ENCODE measurements around the gene QSOX1.

Gene QSOX1

DNA sequence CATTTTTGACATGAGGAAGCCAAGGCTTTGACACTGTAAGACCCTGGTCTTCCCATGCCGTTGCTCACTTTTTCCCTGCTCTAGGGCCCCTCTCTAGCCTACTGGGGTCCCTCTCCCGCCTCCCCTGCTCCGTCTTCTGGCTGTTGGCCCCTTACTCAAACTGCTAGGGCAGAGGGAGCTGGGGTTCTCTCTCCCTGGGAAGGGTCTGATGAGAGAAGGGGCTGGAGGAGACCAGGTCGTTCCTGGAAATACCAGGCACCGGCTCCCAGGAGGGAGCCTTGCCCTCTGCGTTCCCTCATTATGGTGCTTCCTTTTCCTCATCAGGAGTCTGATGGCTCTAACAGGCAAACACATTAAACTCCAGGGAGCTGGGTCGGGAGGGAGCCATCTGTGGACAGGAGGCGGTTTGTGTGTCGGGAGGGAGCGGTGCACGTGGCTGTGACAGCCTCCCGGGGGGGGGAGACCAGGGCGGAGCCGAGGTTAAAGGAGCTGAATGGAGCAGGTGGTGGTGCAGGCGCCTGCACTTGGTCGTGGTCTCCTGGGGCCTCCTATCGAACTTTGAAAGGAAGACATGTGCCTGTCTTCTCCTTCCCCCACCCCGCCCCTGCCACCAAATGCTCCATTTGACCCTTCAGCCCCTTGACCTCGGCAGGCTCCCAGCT, 40.0 kb downstream of the QSOX1 start:
- TF ChIP-seq, protein P1, sequence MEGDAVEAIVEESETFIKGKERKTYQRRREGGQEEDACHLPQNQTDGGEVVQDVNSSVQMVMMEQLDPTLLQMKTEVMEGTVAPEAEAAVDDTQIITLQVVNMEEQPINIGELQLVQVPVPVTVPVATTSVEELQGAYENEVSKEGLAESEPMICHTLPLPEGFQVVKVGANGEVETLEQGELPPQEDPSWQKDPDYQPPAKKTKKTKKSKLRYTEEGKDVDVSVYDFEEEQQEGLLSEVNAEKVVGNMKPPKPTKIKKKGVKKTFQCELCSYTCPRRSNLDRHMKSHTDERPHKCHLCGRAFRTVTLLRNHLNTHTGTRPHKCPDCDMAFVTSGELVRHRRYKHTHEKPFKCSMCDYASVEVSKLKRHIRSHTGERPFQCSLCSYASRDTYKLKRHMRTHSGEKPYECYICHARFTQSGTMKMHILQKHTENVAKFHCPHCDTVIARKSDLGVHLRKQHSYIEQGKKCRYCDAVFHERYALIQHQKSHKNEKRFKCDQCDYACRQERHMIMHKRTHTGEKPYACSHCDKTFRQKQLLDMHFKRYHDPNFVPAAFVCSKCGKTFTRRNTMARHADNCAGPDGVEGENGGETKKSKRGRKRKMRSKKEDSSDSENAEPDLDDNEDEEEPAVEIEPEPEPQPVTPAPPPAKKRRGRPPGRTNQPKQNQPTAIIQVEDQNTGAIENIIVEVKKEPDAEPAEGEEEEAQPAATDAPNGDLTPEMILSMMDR (IDR thresholded peaks at IDR 0.05), result no peak
- DNase-seq (ENCODE audit: low spot score), result no peak
- Histone ChIP-seq H3K27ac (no peak overlapping the region), H3K4me3 (no peak overlapping the region)

DNA sequence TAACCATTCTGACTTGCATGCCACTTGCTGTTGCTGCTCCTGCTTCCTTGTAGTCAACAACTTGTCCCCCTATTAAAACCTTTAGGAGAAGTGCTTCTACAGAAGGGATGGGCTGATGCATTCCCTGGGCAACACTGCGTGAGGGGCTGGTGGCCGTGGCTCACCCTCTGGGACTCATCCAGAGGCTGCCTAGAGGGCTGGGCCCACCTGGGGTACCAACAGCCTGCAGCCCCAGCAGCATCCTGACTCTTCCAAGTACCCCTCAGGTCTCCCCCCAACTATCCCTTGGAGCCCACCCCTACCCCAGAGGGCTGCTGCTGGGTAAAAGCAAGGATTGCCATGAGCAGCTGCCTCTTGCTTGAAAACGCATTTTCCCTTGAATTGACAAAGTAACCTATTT, 40.7 kb downstream of the QSOX1 start:
- DNase-seq (ENCODE audit: low spot score), result no peak
- no peak overlapping the region for H3K27ac ChIP-seq
- no peak overlapping the region for H3K4me3 ChIP-seq
- TF ChIP-seq, protein P1 (IDR thresholded peaks at IDR 0.05), result no peak

DNA sequence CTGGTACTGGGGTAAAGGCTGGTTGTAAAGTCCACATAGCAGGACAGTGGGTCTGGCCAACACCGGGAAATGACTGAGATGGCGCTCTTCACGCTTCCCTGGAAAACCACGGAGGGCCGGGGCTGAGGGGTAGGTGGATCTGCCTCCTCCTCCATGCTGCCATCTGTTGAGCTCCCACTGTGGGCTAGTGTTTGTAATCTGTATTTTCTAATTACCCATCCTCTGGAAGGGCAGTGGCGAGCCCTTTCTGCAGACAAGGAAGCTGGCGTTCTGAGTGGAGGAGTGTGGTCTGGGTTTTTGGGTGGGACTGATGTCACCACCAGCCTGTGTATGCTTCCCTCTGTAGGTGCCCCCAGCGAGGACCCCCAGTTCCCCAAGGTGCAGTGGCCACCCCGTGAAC, 41.2 kb downstream of the QSOX1 start:
- TF ChIP-seq, protein P1 (IDR thresholded peaks at IDR 0.05), result no peak

DNA sequence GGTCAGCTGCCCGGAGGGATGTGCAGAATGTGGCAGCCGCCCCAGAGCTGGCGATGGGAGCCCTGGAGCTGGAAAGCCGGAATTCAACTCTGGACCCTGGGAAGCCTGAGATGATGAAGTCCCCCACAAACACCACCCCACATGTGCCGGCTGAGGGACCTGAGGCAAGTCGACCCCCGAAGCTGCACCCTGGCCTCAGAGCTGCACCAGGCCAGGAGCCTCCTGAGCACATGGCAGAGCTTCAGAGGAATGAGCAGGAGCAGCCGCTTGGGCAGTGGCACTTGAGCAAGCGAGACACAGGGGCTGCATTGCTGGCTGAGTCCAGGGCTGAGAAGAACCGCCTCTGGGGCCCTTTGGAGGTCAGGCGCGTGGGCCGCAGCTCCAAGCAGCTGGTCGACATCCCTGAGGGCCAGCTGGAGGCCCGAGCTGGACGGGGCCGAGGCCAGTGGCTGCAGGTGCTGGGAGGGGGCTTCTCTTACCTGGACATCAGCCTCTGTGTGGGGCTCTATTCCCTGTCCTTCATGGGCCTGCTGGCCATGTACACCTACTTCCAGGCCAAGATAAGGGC, 41.9 kb downstream of the QSOX1 start:
- no peak for DNase-seq (ENCODE audit: low spot score)
- TF ChIP-seq, protein P1 (IDR thresholded peaks at IDR 0.05), result no peak
- Histone ChIP-seq H3K4me3 (no peak overlapping the region), H3K27ac (no peak overlapping the region)

More for the DNA sequence above, 41.2 kb downstream of the QSOX1 start:
- Histone ChIP-seq H3K4me3 (no peak overlapping the region), H3K27ac (no peak overlapping the region)
- DNase-seq (ENCODE audit: low spot score), result no peak

DNA sequence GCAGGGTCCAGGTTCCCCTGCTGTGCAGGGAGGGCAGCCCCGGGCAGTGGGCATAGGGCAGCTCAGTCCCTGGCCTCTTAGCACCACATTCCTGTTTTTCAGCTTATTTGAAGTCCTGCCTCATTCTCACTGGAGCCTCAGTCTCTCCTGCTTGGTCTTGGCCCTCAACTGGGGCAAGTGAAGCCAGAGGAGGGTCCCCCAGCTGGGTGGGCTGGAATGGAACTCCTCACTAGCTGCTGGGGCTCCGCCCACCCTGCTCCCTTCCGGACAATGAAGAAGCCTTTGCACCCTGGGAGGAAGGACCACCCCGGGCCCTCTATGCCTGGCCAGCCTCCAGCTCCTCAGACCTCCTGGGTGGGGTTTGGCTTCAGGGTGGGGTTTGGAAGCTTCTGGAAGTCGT, 42.6 kb downstream of the QSOX1 start:
- DNase-seq (ENCODE audit: low spot score), result no peak
- Histone ChIP-seq H3K27ac (no peak overlapping the region), H3K4me3 (no peak overlapping the region)
- TF ChIP-seq, protein P1 (IDR thresholded peaks at IDR 0.05), result no peak

DNA sequence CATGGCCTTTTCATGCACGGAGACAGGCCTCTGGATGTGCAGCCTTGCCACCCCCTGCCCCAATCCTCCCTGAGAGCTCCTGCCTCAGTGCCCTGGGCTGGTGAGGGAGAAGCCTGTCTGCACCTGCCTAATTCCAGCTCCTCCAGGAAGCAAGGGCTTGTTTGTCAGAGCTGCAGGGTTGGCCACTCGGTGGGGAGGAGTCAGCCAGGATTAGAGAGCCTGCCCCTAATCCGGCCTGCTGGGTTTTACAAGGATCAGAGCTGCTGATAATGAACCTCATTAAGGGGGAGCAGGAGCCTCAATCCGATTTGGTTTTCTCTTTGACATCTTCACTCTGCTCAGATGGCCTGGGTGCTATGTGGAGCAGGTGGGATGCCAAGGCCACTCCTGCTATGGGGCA, 43.5 kb downstream of the QSOX1 start:
- TF ChIP-seq, protein P1 (IDR thresholded peaks at IDR 0.05), result no peak
- Histone ChIP-seq H3K27ac (no peak overlapping the region), H3K4me3 (no peak overlapping the region)
- no peak for DNase-seq (ENCODE audit: low spot score)

DNA sequence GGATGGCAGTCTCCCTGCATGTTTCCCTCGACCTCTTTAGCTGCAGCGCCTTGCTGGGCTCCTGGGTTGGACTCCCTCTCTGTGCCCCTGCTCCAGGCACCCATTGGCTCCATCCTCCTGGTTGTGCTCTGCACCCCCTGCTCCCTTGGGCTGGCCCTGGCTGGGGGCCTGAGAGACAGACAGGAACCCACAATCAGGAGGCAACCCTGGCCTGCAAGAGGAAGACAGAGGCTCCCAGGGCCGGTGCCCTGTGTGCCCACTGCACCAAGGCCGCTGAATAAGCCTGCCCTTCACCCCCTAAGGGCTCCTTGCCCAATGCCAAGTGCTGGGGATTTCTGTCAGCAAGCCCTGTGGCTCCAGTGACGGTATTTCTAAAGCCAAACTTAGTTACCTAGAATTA, 43.9 kb downstream of the QSOX1 start:
- no peak for DNase-seq (ENCODE audit: low spot score)
- TF ChIP-seq, protein P1 (IDR thresholded peaks at IDR 0.05), result no peak
- H3K27ac ChIP-seq, result no peak overlapping the region
- H3K4me3 ChIP-seq, result no peak overlapping the region

Measured in coronary artery (tissue), 2 donors.